GM12878 (cell line): Measurements from ENCODE around the gene DLG2. TPM values are rescaled to one million over a fixed set of nuclear protein-coding genes. Genes with fewer than 3 reads are reported as not detected.

ENCODE experiments used
- ATAC-seq: fragments of 200-7000 bp; cut with Tn5 transposase; 3 replicates; pipeline ENCODE4 v1.9.1; 2020; ENCODE audit warnings: mild to moderate bottlenecking, moderate library complexity
- BruUV-seq: library from RNA; stranded (reverse); fragments of 400-500 nt; replicated peaks from 2 replicates; lab custom pipeline; 2021; lab: Mats Ljungman, UMichigan
- CTCF ChIA-PET: fragments of 300-600 bp; sonication (Branson Sonifier 250); formaldehyde crosslinking; extraction: SDS; loops from one replicate; lab custom pipeline; 2021; ENCODE audit warnings: inconsistent platforms; lab: Yijun Ruan, JAX
- POLR2A ChIA-PET: fragments of 350-600 bp; formaldehyde crosslinking; extraction: SDS; loops from one replicate; lab custom pipeline; 2021; ENCODE audit warnings: inconsistent platforms; lab: Charles Lee
- RAD21 ChIA-PET: fragments of 300-600 bp; sonication (Branson Sonifier 250); formaldehyde crosslinking; loops from one replicate; lab custom pipeline; 2023; ENCODE audit warnings: antibody characterized with exemption; ENCODE audit not compliant: unreplicated experiment; lab: Charles Lee
- SMC1A ChIA-PET: fragments of 300-600 bp; sonication (Branson Sonifier 250); formaldehyde crosslinking; loops from one replicate; lab custom pipeline; 2023; ENCODE audit not compliant: unreplicated experiment, uncharacterized antibody; lab: Charles Lee
- DNase-seq: peaks from one replicate; pipeline ENCODE4 v3.0.0-alpha.2; 2011; ENCODE audit warnings: low read depth, low spot score
- FAIRE-seq: peaks from 3 replicates; lab custom pipeline; 2011; peaks lifted over from hg19 to GRCh38; lab: Jason Lieb, UNC
- H2AFZ ChIP-seq: 2 replicates; pipeline ENCODE4 v1.6.0; 2011; ENCODE audit warnings: low read depth, low read length, control low read depth; ENCODE audit not compliant: control insufficient read depth
- H3K27ac ChIP-seq: 2 replicates; pipeline ENCODE4 v1.5.1; 2011; ENCODE audit warnings: control low read depth; ENCODE audit not compliant: control insufficient read depth, insufficient read depth
- H3K27me3 ChIP-seq, 2 experiments: replicated peaks in 1 of 2; 2 replicates each; pipeline versions ENCODE4 v1.6.0 to v1.6.1; 2011; ENCODE audit warnings: low read length in 1 of 2; ENCODE audit not compliant: control insufficient read depth in 2 of 2, insufficient read depth in 2 of 2
- H3K36me3 ChIP-seq, 2 experiments: 2 replicates each; pipeline ENCODE4 v1.5.1; 2011; ENCODE audit warnings: low read length in 1 of 2; ENCODE audit not compliant: control insufficient read depth in 2 of 2, insufficient read depth in 2 of 2
- H3K4me1 ChIP-seq: 2 replicates; pipeline ENCODE4 v1.6.1; 2011; ENCODE audit warnings: mild to moderate bottlenecking, low read length, moderate library complexity, mixed read lengths; ENCODE audit not compliant: control insufficient read depth, insufficient read depth
- H3K4me2 ChIP-seq: 2 replicates; pipeline ENCODE4 v1.6.0; 2011; ENCODE audit warnings: control low read depth; ENCODE audit not compliant: control insufficient read depth, insufficient read depth
- H3K4me3 ChIP-seq: fragments of 200-600 bp; sonication (generic); 2 replicates; pipeline ENCODE4 v1.5.1; 2016
- H3K79me2 ChIP-seq: 2 replicates; pipeline ENCODE4 v1.6.0; 2011; ENCODE audit warnings: low read length; ENCODE audit not compliant: control insufficient read depth, insufficient read depth
- H3K9ac ChIP-seq: 2 replicates; pipeline ENCODE4 v1.8.0; 2011; ENCODE audit warnings: low read length, control low read depth, mixed read lengths; ENCODE audit not compliant: control insufficient read depth, insufficient read depth
- H3K9me3 ChIP-seq: replicated peaks from 3 replicates; pipeline ENCODE4 v1.5.1; 2011; ENCODE audit warnings: mild to moderate bottlenecking, low read length; ENCODE audit not compliant: control insufficient read depth, insufficient read depth
- H4K20me1 ChIP-seq: 2 replicates; pipeline ENCODE4 v1.6.0; 2011; ENCODE audit not compliant: control insufficient read depth, insufficient read depth
- BRCA1 ChIP-seq: IDR thresholded peaks from 2 replicates; pipeline ENCODE4 v1.6.1; 2011; ENCODE audit warnings: low read depth, low read length, improper control_type of control experiment
- FOS ChIP-seq: IDR thresholded peaks from 3 replicates; pipeline ENCODE4 v1.6.1; 2011; ENCODE audit warnings: borderline replicate concordance; ENCODE audit not compliant: insufficient read length; ENCODE audit errors: extremely low read depth
- KLF5 ChIP-seq: fragments of 450-650 bp; IDR thresholded peaks from 2 replicates; pipeline ENCODE4 v1.6.1; 2014; ENCODE audit warnings: mild to moderate bottlenecking; ENCODE audit not compliant: partially characterized antibody
- MEF2A ChIP-seq: IDR thresholded peaks from 2 replicates; pipeline ENCODE4 v1.6.1; 2011; ENCODE audit warnings: low read depth, mild to moderate bottlenecking, low read length, moderate library complexity; ENCODE audit not compliant: insufficient read depth
- NBN ChIP-seq: fragments of 450-650 bp; IDR thresholded peaks from 2 replicates; pipeline ENCODE4 v1.6.1; 2016
- POU2F2 ChIP-seq: IDR thresholded peaks from 3 replicates; pipeline ENCODE4 v1.6.1; 2011; ENCODE audit warnings: low read depth, mild to moderate bottlenecking, low read length, borderline replicate concordance
- RAD21 ChIP-seq: IDR thresholded peaks from 2 replicates; pipeline ENCODE4 v1.6.1; 2011; ENCODE audit warnings: mild to moderate bottlenecking, low read depth, low read length, moderate library complexity; ENCODE audit not compliant: insufficient read depth
- RFX5 ChIP-seq: IDR thresholded peaks from 2 replicates; pipeline ENCODE4 v1.6.1; 2011; ENCODE audit warnings: low read depth, low read length, improper control_type of control experiment
- SREBF2 ChIP-seq: IDR thresholded peaks from 2 replicates; pipeline ENCODE4 v1.6.1; 2012; ENCODE audit warnings: mild to moderate bottlenecking, low read length
- SRF ChIP-seq, 2 experiments: IDR thresholded peaks; 2 replicates each; pipeline ENCODE4 v1.6.1; 2011; ENCODE audit warnings: low read depth in 2 of 2, low read length in 2 of 2, mild to moderate bottlenecking in 1 of 2, moderate library complexity in 1 of 2
- STAT3 ChIP-seq: IDR thresholded peaks from 2 replicates; pipeline ENCODE4 v1.6.1; 2011; ENCODE audit warnings: low read depth, low read length, improper control_type of control experiment
- YBX1 ChIP-seq: fragments of 450-650 bp; IDR thresholded peaks from 2 replicates; pipeline ENCODE4 v1.6.1; 2016; ENCODE audit warnings: antibody characterized with exemption
- ZNF207 ChIP-seq: fragments of 450-650 bp; IDR thresholded peaks from 2 replicates; pipeline ENCODE4 v1.6.1; 2014; ENCODE audit warnings: antibody characterized with exemption, mild to moderate bottlenecking, borderline replicate concordance
- ZNF274 ChIP-seq: IDR thresholded peaks from one replicate; pipeline ENCODE4 v1.8.0; 2011; ENCODE audit not compliant: insufficient read length, insufficient read depth
- WGBS: methylation state at CpG from one replicate; pipeline ENCODE4 v1.1.6; 2016; ENCODE audit warnings: low lambda C conversion rate; ENCODE audit not compliant: insufficient replicate concordance, insufficient coverage; ENCODE audit errors: missing lambda C conversion rate; 5-methylcytosine and 5-hydroxymethylcytosine counted together
- in situ Hi-C: fragments of 300-500 bp; cut with MboI; formaldehyde crosslinking; loops from 9 replicates; pipeline ENCODE4 v1.14.3; 2018; ENCODE audit warnings: mixed read lengths
- intact Hi-C: fragments of 100-400 bp; cut with micrococcal nuclease; formaldehyde crosslinking; loops from one replicate; pipeline ENCODE4 v1.14.2; 2022; ENCODE audit not compliant: unreplicated experiment
- polyA plus RNA-seq, 11 experiments: library from polyadenylated mRNA; depleted of rRNA in 4 of 11; unstranded in 6 of 11; stranded (reverse) in 5 of 11; fragments of >200 nt; fragmentation: Nextera tagmentation in 4 of 11; fragmentation: Illumina TruSeq in 1 of 11; extraction: Ambion mirVana in 4 of 11; extraction: Trizol in 1 of 11; gene quantifications; 1 replicate in 1 of 11; 2 replicates in 10 of 11; pipeline versions ENCODE4 v1.2.1 to v1.2.3, GENCODE V29; 2011 to 2016; ENCODE audit warnings: inconsistent platforms in 2 of 11, missing spikeins in 2 of 11, low read depth in 1 of 11
- total RNA-seq, 4 experiments: library from RNA; depleted of rRNA in 3 of 4; stranded (reverse); fragments of >200 nt in 3 of 4; fragmentation: Illumina TruSeq in 1 of 4; extraction: Trizol in 1 of 4; gene quantifications; 2 replicates each; pipeline versions ENCODE4 v1.2.1 to v1.2.3, GENCODE V29; 2013 to 2021
- TF ChIP-seq, protein P1 (sequence below): fragments of 450-650 bp; formaldehyde crosslinking; IDR thresholded peaks from 2 replicates; pipeline ENCODE4 v1.4.0; 2020; ENCODE audit warnings: mild to moderate bottlenecking, moderate library complexity
- TF ChIP-seq, protein P2 (sequence below): fragments of 450-650 bp; IDR thresholded peaks from 2 replicates; pipeline ENCODE4 v1.6.1; 2017; ENCODE audit warnings: borderline replicate concordance
- TF ChIP-seq, protein P3 (sequence below): IDR thresholded peaks from 2 replicates; pipeline ENCODE4 v1.6.1; 2011; ENCODE audit warnings: mild to moderate bottlenecking, low read depth, low read length, moderate library complexity; ENCODE audit not compliant: insufficient replicate concordance

DLG2 gene
- total and polyA plus RNA-seq, 10 of the 15 experiments (the other 5 are each of a cell fraction or from before 2014, with no cell fraction given): 0.09 to 0.98 (median 0.35) TPM

DNA sequence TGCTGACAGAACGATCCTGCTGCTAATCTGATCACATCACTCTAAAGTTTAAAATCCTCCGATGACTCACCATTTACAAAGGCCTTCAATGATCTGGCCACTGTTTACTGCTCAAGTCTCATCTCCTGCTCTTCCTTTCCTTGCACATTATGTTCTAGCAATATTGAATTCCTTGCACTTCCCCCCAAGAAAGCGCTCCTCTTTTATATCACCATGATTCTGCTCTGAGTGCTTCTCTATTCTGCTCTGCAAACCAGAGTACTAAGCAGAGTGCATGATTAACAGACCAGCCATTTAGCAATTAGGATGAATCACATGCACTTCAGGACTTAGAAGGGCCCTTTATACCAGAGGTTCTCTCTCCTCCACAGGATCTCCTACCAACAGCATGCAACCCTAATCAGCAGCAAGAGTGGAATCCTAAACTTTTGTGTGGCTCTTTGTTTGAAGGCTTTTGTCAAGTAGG lies 1218.2 kb downstream of the DLG2 start (continued):
- TF ChIP-seq, protein P1, sequence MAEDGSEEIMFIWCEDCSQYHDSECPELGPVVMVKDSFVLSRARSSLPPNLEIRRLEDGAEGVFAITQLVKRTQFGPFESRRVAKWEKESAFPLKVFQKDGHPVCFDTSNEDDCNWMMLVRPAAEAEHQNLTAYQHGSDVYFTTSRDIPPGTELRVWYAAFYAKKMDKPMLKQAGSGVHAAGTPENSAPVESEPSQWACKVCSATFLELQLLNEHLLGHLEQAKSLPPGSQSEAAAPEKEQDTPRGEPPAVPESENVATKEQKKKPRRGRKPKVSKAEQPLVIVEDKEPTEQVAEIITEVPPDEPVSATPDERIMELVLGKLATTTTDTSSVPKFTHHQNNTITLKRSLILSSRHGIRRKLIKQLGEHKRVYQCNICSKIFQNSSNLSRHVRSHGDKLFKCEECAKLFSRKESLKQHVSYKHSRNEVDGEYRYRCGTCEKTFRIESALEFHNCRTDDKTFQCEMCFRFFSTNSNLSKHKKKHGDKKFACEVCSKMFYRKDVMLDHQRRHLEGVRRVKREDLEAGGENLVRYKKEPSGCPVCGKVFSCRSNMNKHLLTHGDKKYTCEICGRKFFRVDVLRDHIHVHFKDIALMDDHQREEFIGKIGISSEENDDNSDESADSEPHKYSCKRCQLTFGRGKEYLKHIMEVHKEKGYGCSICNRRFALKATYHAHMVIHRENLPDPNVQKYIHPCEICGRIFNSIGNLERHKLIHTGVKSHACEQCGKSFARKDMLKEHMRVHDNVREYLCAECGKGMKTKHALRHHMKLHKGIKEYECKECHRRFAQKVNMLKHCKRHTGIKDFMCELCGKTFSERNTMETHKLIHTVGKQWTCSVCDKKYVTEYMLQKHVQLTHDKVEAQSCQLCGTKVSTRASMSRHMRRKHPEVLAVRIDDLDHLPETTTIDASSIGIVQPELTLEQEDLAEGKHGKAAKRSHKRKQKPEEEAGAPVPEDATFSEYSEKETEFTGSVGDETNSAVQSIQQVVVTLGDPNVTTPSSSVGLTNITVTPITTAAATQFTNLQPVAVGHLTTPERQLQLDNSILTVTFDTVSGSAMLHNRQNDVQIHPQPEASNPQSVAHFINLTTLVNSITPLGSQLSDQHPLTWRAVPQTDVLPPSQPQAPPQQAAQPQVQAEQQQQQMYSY (CRISPR knock-in tag): no peak
- no peak for TF ChIP-seq ZNF207
- no peak for TF ChIP-seq POU2F2
- TF ChIP-seq RAD21: no peak
- no peak for TF ChIP-seq BRCA1

DNA sequence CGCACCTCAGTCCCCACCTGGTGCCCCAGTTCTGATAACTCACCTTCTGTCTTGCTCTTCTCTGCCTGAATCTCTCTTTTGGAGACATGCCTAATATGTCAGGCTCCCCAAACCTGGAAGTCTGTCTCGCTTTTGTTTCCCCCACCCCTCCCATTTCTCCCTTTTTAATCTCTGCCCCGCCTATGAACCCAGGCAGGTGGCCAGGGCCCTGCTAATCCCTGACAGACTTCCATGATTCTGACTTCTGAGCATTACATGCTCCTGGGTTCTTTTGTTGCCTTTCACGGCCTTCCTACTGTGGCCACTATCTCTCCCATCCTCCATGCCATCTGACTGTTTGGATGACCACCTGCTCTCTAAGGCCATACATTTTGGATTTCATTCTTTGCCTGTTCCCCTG lies 1220.1 kb downstream of the DLG2 start:
- BruUV-seq: no TSS peak
- Histone ChIP-seq H2AFZ (no peak overlapping the region), H3K4me3 (no peak overlapping the region), H3K36me3 (no peaks in the 10 kb centered on the region), H4K20me1 (no peaks in the 10 kb centered on the region), H3K27me3 (no peaks in the 10 kb centered on the region), H3K4me2 (no peak overlapping the region), H3K4me1 (no peaks in the 10 kb centered on the region), H3K27ac (no peak overlapping the region), H3K9ac (no peak overlapping the region), H3K79me2 (no peaks in the 10 kb centered on the region), H3K9me3 (no peaks in the 10 kb centered on the region)
- 2% methylated on average over 4 of the region's 4 CpGs for WGBS
- ChIA-PET SMC1A (no interaction called here), CTCF (no interaction called here), POLR2A (no interaction called here), RAD21 (no interaction called here)
- in situ Hi-C loops: no loop called here
- intact Hi-C loops: no loop called here
- no peak for TF ChIP-seq KLF5
- no peak for TF ChIP-seq SRF (IDR thresholded peaks at IDR 0.05; ENCODE audit: low read depth in 2 of 2, low read length in 2 of 2)
- no peak for TF ChIP-seq YBX1
- TF ChIP-seq MEF2A: no peak
- TF ChIP-seq NBN: no peak
- no peak for TF ChIP-seq SREBF2
- no peak for TF ChIP-seq STAT3
- TF ChIP-seq, protein P2, sequence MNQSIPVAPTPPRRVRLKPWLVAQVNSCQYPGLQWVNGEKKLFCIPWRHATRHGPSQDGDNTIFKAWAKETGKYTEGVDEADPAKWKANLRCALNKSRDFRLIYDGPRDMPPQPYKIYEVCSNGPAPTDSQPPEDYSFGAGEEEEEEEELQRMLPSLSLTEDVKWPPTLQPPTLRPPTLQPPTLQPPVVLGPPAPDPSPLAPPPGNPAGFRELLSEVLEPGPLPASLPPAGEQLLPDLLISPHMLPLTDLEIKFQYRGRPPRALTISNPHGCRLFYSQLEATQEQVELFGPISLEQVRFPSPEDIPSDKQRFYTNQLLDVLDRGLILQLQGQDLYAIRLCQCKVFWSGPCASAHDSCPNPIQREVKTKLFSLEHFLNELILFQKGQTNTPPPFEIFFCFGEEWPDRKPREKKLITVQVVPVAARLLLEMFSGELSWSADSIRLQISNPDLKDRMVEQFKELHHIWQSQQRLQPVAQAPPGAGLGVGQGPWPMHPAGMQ: no peak
- TF ChIP-seq, protein P3, sequence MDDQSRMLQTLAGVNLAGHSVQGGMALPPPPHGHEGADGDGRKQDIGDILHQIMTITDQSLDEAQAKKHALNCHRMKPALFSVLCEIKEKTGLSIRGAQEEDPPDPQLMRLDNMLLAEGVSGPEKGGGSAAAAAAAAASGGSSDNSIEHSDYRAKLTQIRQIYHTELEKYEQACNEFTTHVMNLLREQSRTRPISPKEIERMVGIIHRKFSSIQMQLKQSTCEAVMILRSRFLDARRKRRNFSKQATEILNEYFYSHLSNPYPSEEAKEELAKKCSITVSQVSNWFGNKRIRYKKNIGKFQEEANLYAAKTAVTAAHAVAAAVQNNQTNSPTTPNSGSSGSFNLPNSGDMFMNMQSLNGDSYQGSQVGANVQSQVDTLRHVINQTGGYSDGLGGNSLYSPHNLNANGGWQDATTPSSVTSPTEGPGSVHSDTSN: no peak
- no peak for TF ChIP-seq ZNF274
- no peak for TF ChIP-seq FOS
- no peak for TF ChIP-seq RFX5
- ATAC-seq (no peak), FAIRE-seq (no peak), DNase-seq (no peak)
